LHCN-M2 (cell line): Measurements from ENCODE around the gene DOK3. TPM values are rescaled to one million over a fixed set of nuclear protein-coding genes. Genes with fewer than 3 reads are reported as not detected.

Experiments
- DNase-seq: peaks from one replicate; pipeline ENCODE4 v3.0.0-alpha.2; 2012; ENCODE audit warnings: low read depth
- total RNA-seq: library from RNA; depleted of rRNA; stranded (reverse); fragments of >200 nt; gene quantifications from 2 replicates; pipeline ENCODE4 v1.2.3, GENCODE V29; 2014

DOK3 gene
- total RNA-seq, 1 experiment from 2014 or later: 14.8 TPM

GRCh38 chr5:177468685-177469628, 40.7 kb downstream of the DOK3 start:
- no peak for DNase-seq

GRCh38 chr5:177468329-177468684, 41.3 kb downstream of the DOK3 start:
- DNase-seq: no peak

DNA sequence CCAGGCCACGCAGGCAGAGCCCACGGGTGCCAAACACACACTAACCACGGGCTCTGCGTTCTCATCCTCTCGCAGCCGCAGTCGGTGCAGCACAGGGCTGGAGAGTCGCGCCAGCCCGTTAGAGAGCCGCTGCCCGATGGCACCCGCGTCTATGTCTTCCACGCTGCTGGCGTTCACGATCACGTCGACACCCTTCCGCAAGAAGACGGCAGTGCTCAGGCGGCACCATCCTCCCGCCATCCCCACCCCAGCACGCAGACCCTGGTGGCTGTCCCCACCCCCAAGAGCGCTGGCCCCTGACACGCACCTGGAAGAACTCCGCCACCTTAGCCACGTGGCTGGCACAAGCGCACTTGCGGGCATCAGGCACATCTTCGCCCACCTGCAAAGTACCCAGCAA, 42.2 kb downstream of the DOK3 start:
- no peak for DNase-seq

- DNase-seq: no peak
Observed at GRCh38 chr5:177466861-177467260, 42.8 kb downstream of the DOK3 start.

GRCh38 chr5:177465044-177465443, 44.6 kb downstream of the DOK3 start:
- DNase-seq: no peak

- DNase-seq: no peak
Observed at GRCh38 chr5:177462021-177462670, 47.5 kb downstream of the DOK3 start.

DNA sequence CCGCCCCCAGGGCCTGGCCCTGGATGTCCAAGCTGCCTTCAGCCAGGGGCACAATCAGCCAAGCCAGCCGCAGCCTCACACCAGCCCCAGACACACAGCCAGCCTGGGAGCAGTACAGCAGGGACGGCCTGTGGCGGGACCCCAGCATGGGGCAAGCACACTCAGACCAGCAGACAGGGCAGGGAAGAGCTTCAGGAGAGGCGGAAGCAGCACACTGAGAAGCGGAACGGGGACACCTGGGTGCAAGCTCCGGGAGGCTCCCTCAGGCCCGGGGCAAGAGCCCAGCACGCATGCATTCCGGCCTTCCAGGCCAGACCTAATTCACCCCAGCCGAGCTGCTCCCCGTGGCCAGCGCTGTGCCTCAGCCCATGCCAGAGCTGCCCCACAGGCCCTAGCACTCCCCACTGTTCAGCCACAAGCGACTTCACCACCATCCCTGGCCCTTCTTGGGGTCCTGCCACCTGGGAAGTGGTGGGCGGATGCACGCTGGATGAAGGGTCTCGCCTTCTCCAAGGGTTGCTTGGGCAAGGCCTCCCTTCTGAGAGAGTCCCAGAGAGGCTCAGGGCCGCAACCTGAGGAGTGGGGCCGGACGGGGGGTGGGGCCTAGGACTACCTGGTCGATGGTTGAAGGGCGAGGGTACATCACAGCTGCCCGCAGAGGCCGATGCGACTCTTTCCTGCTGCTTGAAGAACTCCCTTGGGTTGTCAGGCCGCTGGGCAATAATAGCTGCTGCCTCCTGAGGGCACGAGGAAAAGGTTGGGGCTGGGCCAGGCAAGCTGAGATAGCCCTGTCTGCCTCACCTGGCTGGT, 49.6 kb downstream of the DOK3 start:
- DNase-seq: no peak

- DNase-seq: no peak
Observed at GRCh38 chr5:177459357-177459756, 50.3 kb downstream of the DOK3 start.

GRCh38 chr5:177458912-177459350, 50.7 kb downstream of the DOK3 start:
- no peak for DNase-seq

DNA sequence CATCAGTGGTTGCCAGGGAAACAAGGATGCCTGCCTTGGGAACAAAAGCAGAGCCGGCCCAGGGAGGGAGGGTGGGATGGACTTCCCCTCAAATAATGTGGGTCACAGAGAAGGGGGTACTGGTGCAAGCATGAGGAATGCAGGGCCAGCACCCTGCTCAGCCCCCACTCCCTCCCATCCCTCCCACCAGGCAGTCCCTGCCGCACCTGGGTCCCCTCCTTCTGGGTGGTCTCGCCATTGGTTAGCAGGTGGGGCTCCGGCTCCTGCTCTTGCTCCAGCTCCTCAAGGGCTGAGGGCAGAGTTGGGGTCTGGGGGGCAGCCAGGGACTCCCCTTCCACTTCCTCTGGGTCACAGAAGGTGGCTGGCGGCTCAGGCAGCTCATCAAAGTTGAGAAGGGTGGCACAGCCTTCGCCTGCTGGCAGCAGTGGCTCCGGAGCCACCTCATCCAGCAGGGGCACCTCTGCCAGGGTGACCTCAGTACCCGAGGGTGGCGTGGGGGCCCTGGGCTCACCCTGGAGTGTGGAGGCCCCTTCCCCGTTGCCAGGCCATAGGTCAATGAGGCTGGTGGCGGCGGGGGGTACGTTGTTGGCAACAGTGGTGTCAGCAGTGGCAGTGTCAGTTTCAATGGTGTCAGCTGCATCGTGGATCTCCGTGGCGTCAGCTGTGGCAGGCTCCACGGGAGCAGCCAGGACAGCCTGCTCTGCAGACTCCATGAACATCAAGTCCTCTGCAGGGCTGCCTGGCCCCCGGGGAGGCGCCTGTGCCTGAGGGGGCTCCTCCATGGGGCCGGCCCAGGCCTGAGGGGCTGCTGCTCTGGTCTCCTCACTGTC, 51.6 kb downstream of the DOK3 start:
- DNase-seq: no peak

DNA sequence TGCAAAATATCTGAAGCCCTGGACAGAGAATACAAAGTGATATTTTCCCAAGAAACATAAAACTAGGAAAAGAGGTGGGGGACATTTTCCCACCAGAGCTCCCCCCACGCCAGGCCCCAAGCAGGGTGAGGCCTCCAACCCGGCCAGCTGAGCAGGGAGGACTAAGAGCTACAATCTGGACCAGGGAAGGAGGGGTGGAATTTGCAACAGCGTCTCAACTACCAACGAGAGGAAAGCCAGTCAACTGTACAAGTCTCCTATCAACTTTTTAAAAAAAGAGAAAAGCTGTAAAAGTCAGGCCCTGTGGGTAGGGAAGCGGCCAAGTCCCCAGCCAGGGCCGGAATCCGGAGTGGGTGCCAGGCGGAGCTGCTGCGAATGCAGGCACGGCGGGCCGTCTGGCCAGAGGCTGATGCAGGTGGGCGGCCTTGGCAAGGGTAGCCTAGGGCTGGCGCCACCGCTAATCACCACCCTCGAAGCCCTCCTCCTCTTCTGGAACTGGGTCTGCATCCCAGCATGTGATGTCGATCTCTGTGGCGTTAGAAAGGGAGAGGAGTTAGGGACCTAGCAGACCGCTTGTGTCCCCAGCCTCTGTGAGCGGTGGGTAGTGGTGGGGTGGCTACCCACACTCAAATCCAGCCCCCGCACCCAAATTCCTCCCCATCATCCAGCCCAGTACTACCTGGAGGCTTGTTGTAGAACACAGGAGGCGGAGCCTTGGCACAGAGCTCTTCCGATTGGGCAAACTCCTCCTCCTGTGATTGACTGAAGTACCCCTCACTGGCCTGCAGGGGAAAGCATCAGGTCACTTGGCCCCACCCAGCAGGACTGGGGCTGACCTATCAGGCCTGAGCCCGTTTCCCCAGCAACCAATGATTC, 52.4 kb downstream of the DOK3 start:
- peak; percentile 97 for DNase-seq

GRCh38 chr5:177456591-177456964, 53.0 kb downstream of the DOK3 start:
- DNase-seq: no peak

DNA sequence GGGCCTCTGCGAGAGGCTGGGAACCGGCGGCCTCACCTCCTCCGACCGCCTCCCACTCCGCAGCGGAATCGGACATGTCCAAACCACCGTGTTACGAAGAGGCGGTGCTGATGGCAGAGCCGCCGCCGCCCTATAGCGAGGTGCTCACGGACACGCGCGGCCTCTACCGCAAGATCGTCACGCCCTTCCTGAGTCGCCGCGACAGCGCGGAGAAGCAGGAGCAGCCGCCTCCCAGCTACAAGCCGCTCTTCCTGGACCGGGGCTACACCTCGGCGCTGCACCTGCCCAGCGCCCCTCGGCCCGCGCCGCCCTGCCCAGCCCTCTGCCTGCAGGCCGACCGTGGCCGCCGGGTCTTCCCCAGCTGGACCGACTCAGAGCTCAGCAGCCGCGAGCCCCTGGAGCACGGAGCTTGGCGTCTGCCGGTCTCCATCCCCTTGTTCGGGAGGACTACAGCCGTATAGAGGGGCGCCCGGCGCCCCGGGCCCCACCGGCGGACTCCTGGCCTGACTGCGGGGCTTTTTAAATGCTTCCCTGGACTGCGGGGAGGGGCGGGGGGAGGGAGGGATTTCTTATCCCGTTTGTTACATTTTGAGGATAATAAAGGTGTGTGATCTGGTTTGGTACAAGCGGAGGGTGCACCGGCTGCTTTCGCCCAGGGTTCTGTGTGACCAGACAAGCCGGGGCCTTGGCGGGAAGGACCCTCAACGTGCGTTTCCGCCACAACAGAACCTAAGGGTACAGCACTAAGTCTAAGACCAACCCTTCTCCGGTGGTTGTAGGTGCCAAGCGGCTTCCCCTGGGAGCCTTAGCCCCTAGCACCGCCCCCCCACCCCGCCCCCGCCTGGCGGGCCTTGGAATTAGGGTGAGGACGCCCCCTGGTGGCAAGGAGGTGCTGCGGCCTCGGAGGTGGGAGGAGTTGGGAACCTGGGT, 53.7 kb downstream of the DOK3 start:
- DNase-seq: peak; percentile 76

DNA sequence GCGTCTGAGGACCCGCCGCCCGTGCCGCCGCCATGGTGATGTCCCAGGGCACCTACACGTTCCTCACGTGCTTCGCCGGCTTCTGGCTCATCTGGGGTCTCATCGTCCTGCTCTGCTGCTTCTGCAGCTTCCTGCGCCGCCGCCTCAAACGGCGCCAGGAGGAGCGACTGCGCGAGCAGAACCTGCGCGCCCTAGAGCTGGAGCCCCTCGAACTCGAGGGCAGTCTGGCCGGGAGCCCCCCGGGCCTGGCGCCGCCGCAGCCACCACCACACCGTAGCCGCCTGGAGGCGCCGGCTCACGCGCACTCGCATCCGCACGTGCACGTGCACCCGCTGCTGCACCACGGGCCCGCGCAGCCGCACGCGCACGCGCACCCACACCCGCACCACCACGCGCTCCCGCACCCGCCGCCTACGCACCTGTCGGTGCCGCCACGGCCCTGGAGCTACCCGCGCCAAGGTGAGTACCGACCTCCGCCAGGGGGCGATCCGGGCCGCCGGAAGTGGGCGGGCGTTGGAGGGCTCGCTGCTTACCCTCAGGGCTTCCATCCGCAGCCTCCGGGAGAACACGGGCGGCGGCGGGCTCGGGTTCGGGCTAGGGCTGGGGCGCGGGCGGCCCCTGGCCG, 54.5 kb downstream of the DOK3 start:
- peak; percentile 50 for DNase-seq

DNA sequence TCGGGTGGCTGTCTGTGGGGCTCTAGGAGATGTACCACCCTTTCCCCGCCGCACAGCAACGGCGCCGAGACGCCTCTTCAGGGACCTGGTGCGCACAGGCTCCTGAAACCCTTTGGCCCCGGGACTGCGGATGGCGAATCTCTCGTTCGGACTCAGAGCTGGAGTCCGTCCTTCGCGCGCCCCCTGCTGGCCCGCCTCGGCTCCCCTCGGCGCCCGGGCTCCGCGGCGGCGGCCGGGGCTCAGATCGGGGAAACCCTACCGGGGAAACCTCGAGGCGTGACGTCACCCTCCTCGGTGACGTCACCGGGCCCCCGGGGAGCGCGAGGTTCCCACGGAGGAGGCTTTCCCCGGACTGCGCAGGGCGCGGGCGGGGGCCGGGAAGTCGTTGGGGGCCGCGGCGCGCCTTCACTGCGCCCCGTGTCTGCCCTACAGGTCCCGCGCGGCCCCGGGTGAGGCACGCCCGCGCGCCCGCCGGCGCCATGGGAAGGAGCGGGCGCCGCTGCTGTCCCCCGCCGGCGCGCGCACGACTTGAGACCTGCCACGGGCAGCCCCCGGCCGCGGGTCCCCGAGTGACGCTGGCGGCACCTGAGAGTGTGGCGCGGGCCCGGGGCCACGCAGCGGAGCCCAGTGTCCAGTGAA, 55.1 kb downstream of the DOK3 start:
- peak; percentile 83 for DNase-seq

GRCh38 chr5:177453852-177454396, 55.7 kb downstream of the DOK3 start:
- no peak for DNase-seq

DNA sequence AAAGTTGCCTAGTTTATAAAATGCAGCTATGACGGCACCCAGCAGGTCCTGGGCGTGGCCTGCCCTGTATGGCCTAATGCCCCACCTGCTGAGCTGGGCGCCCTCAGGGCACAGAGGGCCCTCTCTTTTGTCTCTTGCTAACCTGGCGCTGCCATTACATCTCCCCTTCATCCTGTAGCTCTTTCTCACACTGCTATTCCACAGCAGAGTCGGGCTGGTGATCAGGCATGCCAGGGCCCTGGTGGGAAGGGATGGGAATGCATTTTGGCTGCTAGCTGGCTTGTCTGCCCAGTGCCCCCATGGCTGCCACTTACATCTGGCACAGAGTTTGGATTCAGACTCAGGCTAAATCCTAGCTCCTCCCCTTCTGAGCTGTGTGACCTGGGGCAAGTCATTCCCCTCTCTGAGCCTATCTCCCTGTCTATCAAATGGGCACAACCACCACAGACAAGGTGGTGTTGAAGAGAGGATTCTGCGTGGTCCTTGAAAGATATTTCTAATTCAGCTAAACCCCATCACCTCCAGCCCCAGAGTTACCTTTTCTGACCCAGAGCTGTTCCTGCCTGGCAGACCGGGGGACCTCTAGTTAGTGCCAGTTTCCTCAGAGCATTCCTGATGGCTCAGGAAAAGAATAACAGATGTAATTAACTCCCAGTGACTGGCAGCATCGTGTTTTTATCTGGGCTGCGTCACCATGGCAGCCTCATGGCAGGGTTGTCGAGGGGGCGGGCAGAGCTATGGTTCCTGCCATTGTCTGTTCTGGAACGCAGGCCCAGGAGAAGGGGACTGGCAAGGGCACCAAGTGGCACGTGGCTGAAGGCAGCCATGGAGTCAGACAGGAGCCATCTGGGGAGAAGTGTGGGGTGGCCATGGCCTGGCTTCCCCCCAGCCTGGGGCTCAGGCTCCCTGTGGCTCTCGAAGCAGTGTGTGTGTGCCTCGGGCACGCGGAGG, 56.7 kb downstream of the DOK3 start:
- DNase-seq: no peak
